PC-9 (cell line): ENCODE measurements around the gene ST8SIA4. TPM values are rescaled to one million over a fixed set of nuclear protein-coding genes. Genes with fewer than 3 reads are reported as not detected.

ENCODE experiments used
- BruUV-seq: library from RNA; stranded (reverse); fragments of 400-500 nt; replicated peaks from 2 replicates; lab custom pipeline; 2021; lab: Mats Ljungman, UMichigan
- CTCF ChIA-PET: fragments of 300-600 bp; sonication (Branson Sonifier 250); formaldehyde crosslinking; loops from one replicate; lab custom pipeline; 2022; ENCODE audit warnings: antibody characterized with exemption; lab: Charles Lee
- POLR2A ChIA-PET: fragments of 300-600 bp; sonication (Branson Sonifier 250); formaldehyde crosslinking; loops from one replicate; lab custom pipeline; 2022; ENCODE audit warnings: antibody characterized with exemption; ENCODE audit not compliant: unreplicated experiment; lab: Charles Lee
- DNase-seq, 2 experiments: peaks; one replicate each; pipeline versions ENCODE4 v3.0.0 to v3.0.0-alpha.2; 2015 to 2022; ENCODE audit warnings: mixed read lengths in 1 of 2
- H2AFZ ChIP-seq: fragments of 200-600 bp; sonication (generic); 2 replicates; pipeline ENCODE4 v1.8.1; 2017; ENCODE audit warnings: antibody characterized with exemption
- H3F3A ChIP-seq: fragments of 200-600 bp; sonication (generic); 2 replicates; pipeline ENCODE4 v1.8.1; 2017; ENCODE audit warnings: antibody characterized with exemption, mild to moderate bottlenecking, low read depth; ENCODE audit not compliant: insufficient read depth
- H3K27ac ChIP-seq: fragments of 200-600 bp; sonication (generic); 2 replicates; pipeline ENCODE4 v1.6.1; 2016; ENCODE audit warnings: mixed run types
- H3K27me3 ChIP-seq: fragments of 200-600 bp; sonication (generic); 2 replicates; pipeline ENCODE4 v1.6.1; 2016; ENCODE audit warnings: low read depth, mixed run types; ENCODE audit not compliant: insufficient read depth
- H3K36me3 ChIP-seq: fragments of 200-600 bp; sonication (generic); 2 replicates; pipeline ENCODE4 v1.6.1; 2016; ENCODE audit warnings: low read depth, mixed run types
- H3K4me1 ChIP-seq: fragments of 200-600 bp; sonication (generic); replicated peaks from 2 replicates; pipeline ENCODE4 v1.6.1; 2016; ENCODE audit warnings: mixed run types; ENCODE audit not compliant: insufficient read depth
- H3K4me2 ChIP-seq: fragments of 200-600 bp; sonication (generic); 2 replicates; pipeline ENCODE4 v1.6.1; 2017; ENCODE audit warnings: mixed run types
- H3K4me3 ChIP-seq: fragments of 200-600 bp; sonication (generic); 2 replicates; pipeline ENCODE4 v1.6.1; 2016; ENCODE audit warnings: mixed run types
- H3K79me2 ChIP-seq: fragments of 200-600 bp; sonication (generic); 2 replicates; pipeline ENCODE4 v1.6.1; 2017; ENCODE audit warnings: low read depth, mixed run types
- H3K9me2 ChIP-seq: fragments of 200-600 bp; sonication (generic); 2 replicates; pipeline ENCODE4 v1.8.1; 2017; ENCODE audit warnings: mild to moderate bottlenecking; ENCODE audit not compliant: insufficient read depth
- H3K9me3 ChIP-seq: fragments of 200-600 bp; sonication (generic); 2 replicates; pipeline ENCODE4 v1.8.1; 2016; ENCODE audit warnings: low read depth; ENCODE audit not compliant: insufficient read depth
- H4K20me1 ChIP-seq: fragments of 200-600 bp; sonication (generic); 2 replicates; pipeline ENCODE4 v1.8.1; 2017; ENCODE audit not compliant: insufficient read depth
- CTCF ChIP-seq: fragments of 200-600 bp; sonication (generic); conservative IDR thresholded peaks from 2 replicates; pipeline ENCODE4 v1.6.1; 2017; ENCODE audit warnings: mixed run types, antibody characterized with exemption, mild to moderate bottlenecking, moderate library complexity
- EZH2 ChIP-seq: fragments of 200-600 bp; sonication (generic); IDR thresholded peaks from 2 replicates; pipeline ENCODE4 v1.8.0; 2017; ENCODE audit warnings: antibody characterized with exemption, low read depth
- intact Hi-C: fragments of 100-400 bp; cut with micrococcal nuclease; formaldehyde crosslinking; loops from one replicate; pipeline ENCODE4 v1.10.0; 2022; ENCODE audit not compliant: unreplicated experiment
- total RNA-seq: library from RNA; stranded (reverse); gene quantifications from 2 replicates; pipeline ENCODE4 v1.2.3, GENCODE V29; 2021

Gene ST8SIA4
- total RNA-seq, 1 experiment from 2014 or later = 2.4 TPM

- Histone ChIP-seq H4K20me1 (no peaks in the 10 kb centered on the region), H3F3A (no peaks in the 10 kb centered on the region), H3K4me1 (peaks cover 10% of the 10 kb centered on the region), H3K4me3 (no peak overlapping the region), H3K79me2 (no peaks in the 10 kb centered on the region), H3K9me2 (no peaks in the 10 kb centered on the region; the same call in 1 of the 2 replicates), H3K9me3 (peaks cover 7% of the 10 kb centered on the region; the same call in 1 of the 2 replicates), H2AFZ (no peak overlapping the region), H3K27ac (no peak overlapping the region), H3K27me3 (no peaks in the 10 kb centered on the region), H3K4me2 (peak overlapping the region; percentile 25; the same call in 1 of the 2 replicates), H3K36me3 (no peaks in the 10 kb centered on the region)
- peak; percentile 16 to 48 for DNase-seq
- ChIA-PET POLR2A (interaction anchor here (0.6 kb wide), 1 partner anchor 218 kb away, joined by 4 read pairs; no protein-coding TSS in a partner anchor), CTCF (interaction anchor here (0.9 kb wide), 1 partner anchor 59 kb away, joined by 3 read pairs; no protein-coding TSS in a partner anchor)
- no peak for TF ChIP-seq CTCF
- no peak for TF ChIP-seq EZH2
- intact Hi-C loops = loop anchor here (2.0 kb wide), 1 partner anchor 61 kb away; the partner anchor contains the start of gene ST8SIA4
- no TSS peak for BruUV-seq
These were observed 61.6 kb downstream of the ST8SIA4 start for GRCh38 chr5:100841358-100842076.

GRCh38 chr5:100840789-100841188 is 62.3 kb downstream of the ST8SIA4 start:
- TF ChIP-seq CTCF (no peak), EZH2 (no peak)
- H3K4me1 ChIP-seq = peaks cover 10% of the 10 kb centered on the region
- no peaks in the 10 kb centered on the region for H3F3A ChIP-seq
- no peaks in the 10 kb centered on the region for H4K20me1 ChIP-seq
- BruUV-seq = no TSS peak
- no peak overlapping the region for H3K4me2 ChIP-seq
- H3K36me3 ChIP-seq = no peaks in the 10 kb centered on the region
- POLR2A ChIA-PET = no interaction called here
- H2AFZ ChIP-seq = no peak overlapping the region
- H3K9me3 ChIP-seq = peaks cover 7% of the 10 kb centered on the region; the same call in 1 of the 2 replicates
- no peaks in the 10 kb centered on the region; the same call in 1 of the 2 replicates for H3K9me2 ChIP-seq
- H3K27ac ChIP-seq = no peak overlapping the region
- CTCF ChIA-PET = no interaction called here
- no peak overlapping the region for H3K4me3 ChIP-seq
- H3K79me2 ChIP-seq = no peaks in the 10 kb centered on the region
- intact Hi-C loops = loop anchor here (2.0 kb wide), 1 partner anchor 62 kb away; the partner anchor contains the start of gene ST8SIA4
- no peaks in the 10 kb centered on the region for H3K27me3 ChIP-seq
- no peak for DNase-seq

GRCh38 chr5:100840370-100840769 is 62.7 kb downstream of the ST8SIA4 start:
- peak in 1 of 2 experiments; percentile 46 for DNase-seq

More at GRCh38 chr5:100840370-100840769, 62.7 kb downstream of the ST8SIA4 start:
- ChIA-PET CTCF (no interaction called here), POLR2A (no interaction called here)
- no peaks in the 10 kb centered on the region for H4K20me1 ChIP-seq
- no peaks in the 10 kb centered on the region for H3K27me3 ChIP-seq
- peaks cover 7% of the 10 kb centered on the region; the same call in 1 of the 2 replicates for H3K9me3 ChIP-seq
- BruUV-seq = no TSS peak
- H3K79me2 ChIP-seq = no peaks in the 10 kb centered on the region
- H3K4me1 ChIP-seq = peaks cover 10% of the 10 kb centered on the region
- H3K9me2 ChIP-seq = no peaks in the 10 kb centered on the region; the same call in 1 of the 2 replicates
- no peak for TF ChIP-seq CTCF
- no peaks in the 10 kb centered on the region for H3F3A ChIP-seq
- no peak overlapping the region for H3K4me3 ChIP-seq
- H3K36me3 ChIP-seq = no peaks in the 10 kb centered on the region
- H2AFZ ChIP-seq = no peak overlapping the region
- H3K4me2 ChIP-seq = peak overlapping the region; percentile 2; the same call in 1 of the 2 replicates
- no peak overlapping the region for H3K27ac ChIP-seq
- intact Hi-C loops = loop anchor here (2.0 kb wide), 1 partner anchor 62 kb away; the partner anchor contains the start of gene ST8SIA4
